ENCODE data around the gene NKIRAS2. TPM values are rescaled to one million over a fixed set of nuclear protein-coding genes. Genes with fewer than 3 reads are reported as not detected.

NKIRAS2 gene
- total RNA-seq, 1 donor from 2014 or later, result 23.7 TPM

DNA sequence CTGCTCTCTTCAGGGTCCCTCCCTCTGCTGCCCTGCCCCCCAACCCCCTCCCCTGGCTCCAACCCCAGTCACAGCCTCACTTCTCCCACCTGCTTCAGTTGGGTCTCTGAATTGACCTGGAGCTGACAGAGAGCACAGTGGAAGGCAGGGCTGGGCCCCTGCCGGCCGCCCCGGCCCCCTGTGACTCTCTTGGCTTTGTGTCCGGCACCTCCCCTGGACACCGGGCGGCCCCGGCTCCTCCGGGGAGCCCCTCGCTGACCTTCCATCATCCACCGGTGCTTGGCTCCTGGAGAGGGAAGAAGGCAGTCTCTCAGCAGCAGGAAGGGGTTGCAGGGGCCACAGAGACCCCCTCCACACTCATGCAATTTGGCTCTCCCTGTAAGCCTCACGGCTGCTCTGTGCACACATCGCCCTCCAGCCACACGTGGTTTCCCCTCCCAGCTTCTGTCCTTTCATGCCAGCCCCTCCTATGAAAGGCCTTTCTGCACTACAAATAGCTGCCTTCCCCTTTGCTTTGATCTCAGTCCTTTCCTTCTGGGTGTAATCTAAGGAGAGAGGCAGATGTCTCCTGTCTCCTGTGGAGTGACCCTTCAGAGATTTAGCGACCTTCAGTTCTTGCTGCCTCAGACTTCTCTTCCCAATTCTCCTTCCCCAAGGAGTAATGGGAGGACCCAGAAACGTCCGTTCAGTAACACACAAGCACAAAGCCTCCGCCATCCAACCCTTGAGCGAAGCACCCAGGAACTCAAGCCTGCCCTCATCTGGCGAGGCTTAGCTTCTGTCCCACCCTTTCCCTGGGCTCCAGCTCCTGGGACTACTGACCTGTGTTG, 8.3 kb downstream of the NKIRAS2 start:
- H2AFZ ChIP-seq (replicated peaks), result peak overlapping the region; percentile 40
- peak; percentile 71 for DNase-seq (ENCODE audit: low spot score)
- no peaks in the 10 kb centered on the region for H3K79me2 ChIP-seq (ENCODE audit: low read depth)
- Mint-ChIP-seq H3K27me3 (ENCODE audit: insufficient read depth, low read depth) (peaks cover 11% of the 10 kb centered on the region), H3K27ac (peak overlapping the region; percentile 99), H3K9me3 (no peaks in the 10 kb centered on the region), H3K36me3 (no peaks in the 10 kb centered on the region), H3K4me1 (peaks cover 57% of the 10 kb centered on the region), H3K4me3 (peak overlapping the region; percentile 72)
- no peaks in the 10 kb centered on the region for H4K20me1 ChIP-seq (ENCODE audit: low read depth)
- peaks cover 27% of the 10 kb centered on the region for H3K4me1 ChIP-seq
- H3K27me3 ChIP-seq, result no peaks in the 10 kb centered on the region
- H3F3A ChIP-seq (ENCODE audit: low read depth), result peaks cover 49% of the 10 kb centered on the region
- no peak overlapping the region for H3K9ac ChIP-seq
- no peaks in the 10 kb centered on the region for H3K9me3 ChIP-seq (ENCODE audit: low read depth)
- H3K36me3 ChIP-seq, result no peaks in the 10 kb centered on the region
- H3K27ac ChIP-seq, result peak overlapping the region; percentile 28
- peak overlapping the region; percentile 19 for H3K4me3 ChIP-seq
- peak overlapping the region; percentile 71 for H3K4me2 ChIP-seq
- TF ChIP-seq, protein P1, sequence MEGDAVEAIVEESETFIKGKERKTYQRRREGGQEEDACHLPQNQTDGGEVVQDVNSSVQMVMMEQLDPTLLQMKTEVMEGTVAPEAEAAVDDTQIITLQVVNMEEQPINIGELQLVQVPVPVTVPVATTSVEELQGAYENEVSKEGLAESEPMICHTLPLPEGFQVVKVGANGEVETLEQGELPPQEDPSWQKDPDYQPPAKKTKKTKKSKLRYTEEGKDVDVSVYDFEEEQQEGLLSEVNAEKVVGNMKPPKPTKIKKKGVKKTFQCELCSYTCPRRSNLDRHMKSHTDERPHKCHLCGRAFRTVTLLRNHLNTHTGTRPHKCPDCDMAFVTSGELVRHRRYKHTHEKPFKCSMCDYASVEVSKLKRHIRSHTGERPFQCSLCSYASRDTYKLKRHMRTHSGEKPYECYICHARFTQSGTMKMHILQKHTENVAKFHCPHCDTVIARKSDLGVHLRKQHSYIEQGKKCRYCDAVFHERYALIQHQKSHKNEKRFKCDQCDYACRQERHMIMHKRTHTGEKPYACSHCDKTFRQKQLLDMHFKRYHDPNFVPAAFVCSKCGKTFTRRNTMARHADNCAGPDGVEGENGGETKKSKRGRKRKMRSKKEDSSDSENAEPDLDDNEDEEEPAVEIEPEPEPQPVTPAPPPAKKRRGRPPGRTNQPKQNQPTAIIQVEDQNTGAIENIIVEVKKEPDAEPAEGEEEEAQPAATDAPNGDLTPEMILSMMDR (IDR thresholded peaks at IDR 0.05), result peak; percentile 47
- TF ChIP-seq EZH2phosphoT487 (IDR thresholded peaks at IDR 0.05) (no peak), EZH2 (IDR thresholded peaks at IDR 0.05) (no peak)

- peaks cover 59% of the 10 kb centered on the region for H3K4me1 Mint-ChIP-seq
- no peak for DNase-seq (ENCODE audit: low spot score)
- H3F3A ChIP-seq (ENCODE audit: low read depth), result peaks cover 46% of the 10 kb centered on the region
- peak overlapping the region; percentile 72 for H3K4me3 Mint-ChIP-seq
- H3K4me2 ChIP-seq, result peak overlapping the region; percentile 71
- H3K9me3 Mint-ChIP-seq, result no peaks in the 10 kb centered on the region
- H3K79me2 ChIP-seq (ENCODE audit: low read depth), result no peaks in the 10 kb centered on the region
- peak overlapping the region; percentile 99 for H3K27ac Mint-ChIP-seq
- no peaks in the 10 kb centered on the region for H3K36me3 ChIP-seq
- H3K27me3 Mint-ChIP-seq (ENCODE audit: insufficient read depth, low read depth), result peaks cover 11% of the 10 kb centered on the region
- peaks cover 27% of the 10 kb centered on the region for H3K4me1 ChIP-seq
- H3K27ac ChIP-seq, result peak overlapping the region; percentile 28
- H4K20me1 ChIP-seq (ENCODE audit: low read depth), result no peaks in the 10 kb centered on the region
- H3K36me3 Mint-ChIP-seq, result no peaks in the 10 kb centered on the region
- H3K27me3 ChIP-seq, result no peaks in the 10 kb centered on the region
- H3K4me3 ChIP-seq, result no peak overlapping the region
- no peak for TF ChIP-seq EZH2phosphoT487 (IDR thresholded peaks at IDR 0.05)
- H3K9ac ChIP-seq, result no peak overlapping the region
- H2AFZ ChIP-seq (replicated peaks), result peak overlapping the region; percentile 40
- H3K9me3 ChIP-seq (ENCODE audit: low read depth), result no peaks in the 10 kb centered on the region
These were observed 8.9 kb downstream of the NKIRAS2 start for GRCh38 chr17:42028791-42029127.

- Histone ChIP-seq H3K4me2 (no peak overlapping the region), H3K27me3 (no peaks in the 10 kb centered on the region), H2AFZ (replicated peaks) (no peak overlapping the region), H3K9me3 (ENCODE audit: low read depth) (no peaks in the 10 kb centered on the region), H3K27ac (no peak overlapping the region), H3K36me3 (no peaks in the 10 kb centered on the region), H3K9ac (no peak overlapping the region), H3K4me1 (peaks cover 24% of the 10 kb centered on the region), H3K79me2 (ENCODE audit: low read depth) (no peaks in the 10 kb centered on the region), H3K4me3 (no peak overlapping the region), H4K20me1 (ENCODE audit: low read depth) (no peaks in the 10 kb centered on the region), H3F3A (ENCODE audit: low read depth) (peaks cover 29% of the 10 kb centered on the region)
- Mint-ChIP-seq H3K36me3 (no peaks in the 10 kb centered on the region), H3K4me3 (no peak overlapping the region), H3K9me3 (no peaks in the 10 kb centered on the region), H3K4me1 (peaks cover 46% of the 10 kb centered on the region), H3K27ac (no peak overlapping the region), H3K27me3 (ENCODE audit: insufficient read depth, low read depth) (peaks cover 13% of the 10 kb centered on the region)
- TF ChIP-seq, protein P1 (IDR thresholded peaks at IDR 0.05), result no peak
- TF ChIP-seq EZH2phosphoT487 (IDR thresholded peaks at IDR 0.05), result no peak
- no peak for TF ChIP-seq EZH2 (IDR thresholded peaks at IDR 0.05)
- no peak for DNase-seq (ENCODE audit: low spot score)
These were observed 11.7 kb downstream of the NKIRAS2 start for GRCh38 chr17:42031584-42031983.

GRCh38 chr17:42034059-42034458, 14.2 kb downstream of the NKIRAS2 start:
- no peak overlapping the region for H3K4me3 Mint-ChIP-seq
- no peak overlapping the region for H2AFZ ChIP-seq (replicated peaks)

More at GRCh38 chr17:42034059-42034458, 14.2 kb downstream of the NKIRAS2 start:
- Histone ChIP-seq H3K27ac (no peak overlapping the region), H3K4me3 (no peak overlapping the region), H3K27me3 (no peaks in the 10 kb centered on the region), H3K79me2 (ENCODE audit: low read depth) (no peaks in the 10 kb centered on the region), H3K4me1 (peaks cover 15% of the 10 kb centered on the region), H3K9me3 (ENCODE audit: low read depth) (no peaks in the 10 kb centered on the region), H3K9ac (no peak overlapping the region), H4K20me1 (ENCODE audit: low read depth) (no peaks in the 10 kb centered on the region), H3F3A (ENCODE audit: low read depth) (peaks cover 5% of the 10 kb centered on the region), H3K4me2 (no peak overlapping the region), H3K36me3 (no peaks in the 10 kb centered on the region)
- H3K4me1 Mint-ChIP-seq, result peaks cover 34% of the 10 kb centered on the region
- no peaks in the 10 kb centered on the region for H3K36me3 Mint-ChIP-seq
- H3K27me3 Mint-ChIP-seq (ENCODE audit: insufficient read depth, low read depth), result peaks cover 14% of the 10 kb centered on the region
- TF ChIP-seq, protein P1 (IDR thresholded peaks at IDR 0.05), result no peak
- TF ChIP-seq EZH2 (IDR thresholded peaks at IDR 0.05) (no peak), EZH2phosphoT487 (IDR thresholded peaks at IDR 0.05) (no peak)
- H3K9me3 Mint-ChIP-seq, result no peaks in the 10 kb centered on the region
- no peak for DNase-seq (ENCODE audit: low spot score)
- peak overlapping the region; percentile 70 for H3K27ac Mint-ChIP-seq

All from neural progenitor cell (in vitro differentiated cells).